ENCODE results near the gene ZNF93. TPM values are rescaled to one million over a fixed set of nuclear protein-coding genes. Genes with fewer than 3 reads are reported as not detected.
A peak's percentile ranks its signal among the peaks of the same experiment; 100 is the strongest.
"Not testable (repeated sequence)": the region's sequence is repeated elsewhere in the genome, so short reads cannot be mapped to it uniquely, and the experiment has no call there.

The ZNF93 gene
- 0.03 TPM in 1 of 2 replicates, not detected in the other for total RNA-seq (2014; rRNA removed; shearing (Covaris generic))

DNA sequence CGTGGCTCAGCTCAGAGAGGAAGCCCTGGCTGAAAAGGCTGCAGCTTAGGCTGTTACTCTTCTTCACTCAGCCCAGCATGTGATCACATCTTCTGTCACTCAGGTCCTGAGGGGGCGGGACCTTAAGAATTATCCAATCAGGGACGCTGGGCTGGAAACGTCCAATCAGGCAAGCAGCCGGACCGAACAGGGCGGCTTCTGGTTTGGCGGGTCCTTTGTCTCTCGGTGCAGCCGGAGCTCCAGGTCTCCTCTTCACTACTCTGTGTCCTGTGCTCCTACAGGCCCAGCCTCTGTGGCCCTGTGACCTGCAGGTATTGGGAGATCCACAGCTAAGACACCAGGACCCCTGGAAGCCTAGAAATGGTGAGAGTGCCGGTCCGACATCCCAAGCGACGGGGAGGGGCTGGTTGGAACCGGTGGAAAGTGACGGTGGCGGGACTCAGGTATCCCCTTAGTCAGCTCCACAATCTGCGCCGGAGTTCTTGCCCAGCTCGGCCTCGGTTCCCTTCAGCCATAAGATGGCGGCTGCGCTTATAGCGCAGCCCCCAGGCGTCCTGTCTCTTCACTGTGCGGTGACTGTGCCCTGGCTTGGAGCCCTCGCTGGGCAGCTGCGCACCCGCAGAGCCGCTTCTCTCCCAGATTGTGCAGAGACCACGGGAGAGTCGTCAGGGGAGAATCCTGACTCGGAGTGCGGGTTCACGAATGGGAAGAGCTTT lies at the start of gene ZNF93:
Gene ZNF93 (plus strand): TSS at position 218 of the 716 bp plus-strand sequence. CDS start 143 bp downstream, at position 361.
- peak; percentile 2 for DNase-seq (ENCODE audit: low spot score)

DNA sequence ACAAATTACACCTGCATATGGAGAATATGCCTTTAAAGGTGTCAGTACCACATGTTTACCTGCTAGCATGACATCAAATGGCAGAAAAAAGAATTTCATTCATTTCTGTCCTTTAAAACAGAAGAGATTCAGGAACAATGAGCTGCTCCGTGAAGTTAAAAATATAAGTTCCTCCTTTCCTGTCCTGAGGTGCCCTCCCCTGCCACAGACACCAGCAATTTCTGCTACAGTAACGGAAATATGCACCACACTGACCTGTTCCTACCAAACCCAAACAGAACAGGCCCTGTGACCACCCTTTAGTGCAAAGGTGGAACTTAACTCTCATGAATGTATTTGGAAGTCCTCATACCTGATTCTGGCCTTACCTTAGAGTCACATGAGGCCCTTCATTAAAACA lies 49.0 kb upstream of the ZNF93 start:
- not testable (repeated sequence) for DNase-seq (ENCODE audit: low spot score)

DNA sequence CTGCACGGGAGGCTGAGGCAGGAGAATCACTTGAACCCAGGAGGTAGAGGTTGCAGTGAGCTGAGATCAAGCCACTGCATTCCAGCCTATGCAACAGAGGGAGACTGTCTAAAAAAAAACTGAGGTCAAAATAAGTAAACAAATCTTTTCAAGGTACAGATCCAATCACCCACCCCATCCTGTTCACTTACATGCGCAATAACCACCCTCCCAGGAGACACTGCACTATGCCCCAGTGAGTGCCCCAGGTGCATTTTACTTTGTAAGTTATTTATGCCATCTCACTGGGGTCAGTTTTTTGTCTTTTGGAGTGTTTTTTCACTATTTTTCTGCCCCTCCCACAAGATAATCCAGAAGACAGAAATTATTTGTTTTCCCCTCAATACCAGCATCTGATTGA lies 42.0 kb upstream of the ZNF93 start:
- no peak for DNase-seq (ENCODE audit: low spot score)

DNA sequence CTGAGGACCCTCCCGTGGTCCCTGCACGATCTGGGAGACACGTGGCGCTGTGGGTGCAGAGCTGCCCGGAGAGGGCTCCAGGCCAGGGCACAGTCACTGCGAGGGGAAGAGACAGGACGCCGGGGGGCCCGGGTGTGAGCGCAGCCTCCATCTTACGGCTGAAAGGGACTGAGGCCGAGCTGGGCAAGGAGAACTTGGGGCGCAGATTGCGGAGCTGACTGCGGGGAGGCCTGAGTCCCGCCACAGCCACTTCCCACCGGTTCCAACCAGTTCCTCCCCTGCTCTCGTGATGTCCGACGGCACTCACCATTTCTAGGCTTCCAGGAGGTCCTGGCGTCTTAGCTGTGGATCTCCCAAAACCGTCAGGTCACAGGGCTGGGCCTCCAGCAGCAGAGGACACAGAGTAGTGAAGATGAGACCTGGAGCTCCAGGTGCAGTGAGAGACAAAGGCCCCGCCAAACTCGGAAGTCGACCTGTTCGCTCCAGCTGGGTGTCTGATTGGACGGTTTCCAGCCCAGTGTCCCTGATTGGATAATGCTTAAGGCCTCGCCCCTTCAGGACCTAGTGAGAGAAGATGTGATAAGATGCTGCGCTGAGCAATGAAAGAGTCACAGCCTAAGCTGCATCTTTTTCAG lies 39.9 kb upstream of the ZNF93 start:
- DNase-seq (ENCODE audit: low spot score), result no peak

GRCh38 chr19:19865750-19866610 lies 34.8 kb upstream of the ZNF93 start, which contains the start of gene ZNF253:
Gene ZNF253 (plus strand): TSS chr19:19865882. CDS start chr19:19865997, 115 bp downstream.
- DNase-seq (ENCODE audit: low spot score), result peak; percentile 21

DNA sequence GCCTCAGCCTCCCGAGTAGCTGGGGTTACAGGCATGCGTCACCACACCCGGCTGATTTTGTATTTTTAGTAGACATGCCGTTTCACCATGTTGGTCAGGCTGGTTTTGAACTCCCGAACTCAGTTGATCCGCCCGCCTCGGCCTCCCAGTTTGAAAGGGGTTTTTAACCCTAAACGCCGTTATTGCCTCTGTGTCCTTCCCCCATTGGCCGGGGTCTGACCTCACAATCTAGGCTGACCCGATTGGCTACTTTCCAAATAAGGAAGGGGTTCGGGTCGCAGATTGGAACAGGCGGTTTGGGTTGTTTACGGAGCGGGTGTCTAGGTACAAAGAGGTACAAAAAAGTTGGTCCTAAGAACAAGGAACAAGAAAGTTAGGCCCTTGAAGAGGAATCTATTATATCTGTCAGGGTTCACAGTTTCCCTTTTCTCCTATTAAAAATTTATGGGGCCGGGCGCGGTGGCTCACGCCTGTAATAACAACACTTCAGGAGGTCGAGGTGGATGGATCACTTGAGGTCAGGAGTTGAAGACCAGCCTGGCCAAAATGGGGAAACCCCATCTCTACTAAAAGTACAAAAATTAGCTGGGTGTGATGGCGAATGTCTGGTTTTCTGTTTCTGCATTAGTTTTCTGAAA lies 34.0 kb upstream of the ZNF93 start:
- DNase-seq (ENCODE audit: low spot score), result no peak

DNA sequence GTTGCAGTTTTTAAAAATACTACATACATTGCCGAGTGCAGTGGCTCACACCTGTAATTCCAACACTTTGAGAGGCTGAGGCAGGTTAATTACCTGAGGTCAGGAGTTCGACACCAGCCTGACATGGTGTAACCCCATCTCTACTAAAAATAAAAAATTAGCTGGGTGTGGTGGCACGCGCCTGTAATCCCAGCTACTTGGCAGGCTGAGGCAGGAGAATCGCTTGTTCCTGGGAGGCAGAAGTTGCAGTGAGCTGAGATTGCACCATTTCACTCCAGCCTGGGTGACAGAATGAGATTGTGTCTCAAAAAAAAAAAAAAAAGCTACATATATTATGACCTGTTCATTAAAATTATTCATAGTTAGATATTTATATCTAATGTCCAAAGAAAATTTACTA lies 30.7 kb upstream of the ZNF93 start:
- not testable (repeated sequence) for DNase-seq (ENCODE audit: low spot score)

DNA sequence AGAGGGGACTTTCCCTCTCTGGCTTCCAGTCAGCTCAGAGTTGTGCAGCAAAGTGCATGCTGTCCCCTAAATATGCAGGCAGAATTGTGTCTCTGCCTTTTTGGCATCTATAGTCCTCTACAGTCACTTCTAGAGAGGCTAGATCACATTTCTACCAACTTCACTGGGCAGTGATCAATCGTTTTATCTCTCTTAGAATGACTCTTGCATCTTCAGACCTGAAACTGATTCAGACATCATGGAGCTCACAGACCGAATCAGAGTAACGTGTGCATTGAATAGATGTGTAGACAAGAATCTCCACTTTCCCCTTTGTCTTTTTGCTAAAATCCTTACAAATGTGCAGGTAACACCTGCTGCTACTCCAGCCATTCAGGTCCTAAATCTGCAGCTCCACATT lies 28.8 kb upstream of the ZNF93 start:
- DNase-seq (ENCODE audit: low spot score), result no peak

DNA sequence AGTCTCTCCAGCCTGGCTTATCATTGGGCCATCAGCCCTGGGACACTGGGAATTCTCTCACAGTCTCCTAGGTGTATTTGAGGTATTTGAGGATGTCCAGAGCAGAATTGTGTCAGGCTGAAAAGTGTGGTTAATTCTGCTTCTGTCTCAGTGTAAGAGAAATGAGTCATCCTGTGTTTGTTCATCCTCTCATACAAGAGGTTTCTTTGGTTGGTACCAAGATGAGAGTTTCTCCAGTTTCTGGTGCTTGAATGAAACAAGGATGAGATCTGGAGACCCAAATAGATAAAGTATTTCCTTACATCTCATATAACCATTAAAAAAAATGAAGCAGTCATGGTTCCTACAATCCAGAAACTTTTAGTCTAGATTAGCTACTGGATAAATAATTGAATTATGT lies 27.4 kb upstream of the ZNF93 start:
- no peak for DNase-seq (ENCODE audit: low spot score)

GRCh38 chr19:19877724-19878123 lies 23.0 kb upstream of the ZNF93 start:
- no peak for DNase-seq (ENCODE audit: low spot score)

DNA sequence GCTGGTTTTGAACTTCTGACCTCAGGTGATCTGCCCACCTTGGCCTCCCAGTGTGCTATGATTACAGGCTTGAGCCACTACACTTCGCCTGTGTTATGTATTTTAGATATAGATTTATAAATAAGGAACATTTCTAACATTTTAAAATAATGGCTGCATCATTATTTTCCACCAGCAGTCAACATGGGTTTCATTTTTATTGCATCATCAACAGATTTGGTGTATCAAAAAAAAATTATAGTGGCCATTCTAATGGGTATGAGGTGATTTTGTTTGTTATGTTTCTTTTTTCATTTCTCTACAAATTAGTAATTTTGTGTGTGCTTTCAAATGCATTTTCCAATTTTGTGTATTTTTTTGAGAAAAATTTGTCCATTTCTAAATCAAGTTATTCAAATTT lies 16.2 kb upstream of the ZNF93 start:
- DNase-seq (ENCODE audit: low spot score), result no peak

- not testable (repeated sequence) for DNase-seq (ENCODE audit: low spot score)
Measured at GRCh38 chr19:19892055-19892941, 8.4 kb upstream of the ZNF93 start.

DNA sequence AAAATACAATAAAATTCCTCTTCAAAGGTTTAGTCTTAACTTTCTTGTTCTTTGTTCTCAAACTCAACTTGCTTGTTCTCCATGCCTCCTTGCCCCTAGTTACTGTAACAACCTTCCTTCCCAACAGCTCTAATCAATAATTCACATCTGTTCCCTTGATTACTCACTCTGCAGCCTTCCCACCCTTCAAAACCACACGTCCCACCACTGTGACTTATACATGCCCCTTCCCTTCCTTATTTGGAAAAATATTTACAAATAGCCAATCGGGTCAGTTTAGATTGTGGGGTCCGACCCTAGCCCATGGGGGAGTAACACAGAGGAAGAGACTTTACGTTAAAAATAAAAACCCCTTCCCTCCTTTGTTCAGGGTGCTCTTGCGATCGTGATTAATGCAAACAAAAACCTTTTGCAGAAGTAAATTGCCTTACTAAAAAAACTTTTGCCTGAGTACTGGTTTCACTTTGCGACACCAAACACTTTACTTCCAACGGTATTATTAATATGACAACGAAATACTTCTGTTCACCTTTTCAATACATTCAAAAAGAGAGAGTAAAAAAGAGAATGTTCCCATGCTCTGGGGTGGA lies 512 bp upstream of the ZNF93 start:
- DNase-seq (ENCODE audit: low spot score), result no peak

GRCh38 chr19:19907551-19907950 lies 6.8 kb downstream of the ZNF93 start:
- not testable (repeated sequence) for DNase-seq (ENCODE audit: low spot score)

DNA sequence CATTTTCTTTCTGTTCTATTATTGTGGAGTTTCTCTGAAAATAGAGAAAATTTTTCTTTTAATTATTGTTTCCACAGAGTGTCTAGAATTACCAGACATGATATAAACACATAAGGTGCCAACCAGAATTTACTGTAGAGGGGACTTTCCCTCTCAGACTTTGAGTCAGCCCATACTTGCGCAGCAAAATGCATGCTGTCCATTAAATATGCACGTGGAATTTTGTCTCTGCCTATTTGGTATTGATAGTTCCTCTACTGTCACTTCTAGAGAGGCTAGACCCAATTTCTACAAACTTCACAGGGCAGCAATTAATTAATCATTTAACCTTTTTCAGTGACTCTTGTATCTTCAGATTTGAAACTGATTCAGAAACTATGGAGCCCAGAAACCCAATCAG lies 8.9 kb downstream of the ZNF93 start:
- no peak for DNase-seq (ENCODE audit: low spot score)

GRCh38 chr19:19911150-19911549 lies 10.4 kb downstream of the ZNF93 start:
- DNase-seq (ENCODE audit: low spot score), result no peak

DNA sequence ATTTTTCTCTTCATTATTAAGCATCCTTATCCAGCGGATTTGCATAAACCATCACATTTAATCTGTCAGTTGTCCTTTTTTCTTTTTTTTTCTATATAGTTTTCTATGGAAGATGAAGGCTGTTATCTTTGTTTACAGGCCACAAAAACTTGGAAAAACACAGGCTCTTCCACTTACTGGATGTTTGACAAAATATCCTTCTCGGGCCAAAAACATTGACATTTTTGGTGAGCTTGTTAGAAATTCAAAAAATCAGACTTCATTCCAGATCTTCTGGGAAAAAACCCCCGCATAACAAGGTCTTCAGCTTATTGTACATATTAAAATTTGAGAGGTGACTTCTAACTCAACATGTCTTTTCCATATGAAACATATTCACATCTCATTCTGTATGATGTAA lies 13.8 kb downstream of the ZNF93 start:
- no peak for DNase-seq (ENCODE audit: low spot score)

DNA sequence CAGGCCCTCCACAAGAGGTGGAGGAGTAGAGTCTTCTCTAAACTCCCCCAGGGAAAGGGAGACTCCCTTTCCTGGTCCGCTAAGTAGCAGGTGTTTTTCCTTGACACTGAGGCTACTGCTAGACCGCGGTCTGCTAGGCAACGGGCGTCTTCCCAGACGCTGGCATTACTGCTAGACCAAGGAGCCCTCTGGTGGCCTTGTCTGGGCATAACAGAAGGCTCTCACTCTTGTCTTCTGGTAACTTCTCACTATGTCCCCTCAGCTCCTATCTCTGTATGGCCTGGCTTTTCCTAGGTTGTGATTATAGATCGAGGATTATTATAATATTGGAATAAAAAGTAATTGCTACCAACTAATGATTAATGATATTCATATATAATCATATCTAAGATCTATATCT lies 29.7 kb downstream of the ZNF93 start:
- DNase-seq (ENCODE audit: low spot score), result peak; percentile 31

GRCh38 chr19:19933432-19934314 lies 32.9 kb downstream of the ZNF93 start:
- DNase-seq (ENCODE audit: low spot score), result not testable (repeated sequence)

Measured in HT-29 (cell line).